HS-27A (cell line): ENCODE results near the gene WNT7B.
"Not testable (repeated sequence)": the region's sequence is repeated elsewhere in the genome, so short reads cannot be mapped to it uniquely, and the experiment has no call there.

Experiments used
- DNase-seq: peaks from one replicate; pipeline ENCODE4 v3.0.0-alpha.2; 2012; ENCODE audit warnings: low read depth, missing footprints

Gene WNT7B

DNA sequence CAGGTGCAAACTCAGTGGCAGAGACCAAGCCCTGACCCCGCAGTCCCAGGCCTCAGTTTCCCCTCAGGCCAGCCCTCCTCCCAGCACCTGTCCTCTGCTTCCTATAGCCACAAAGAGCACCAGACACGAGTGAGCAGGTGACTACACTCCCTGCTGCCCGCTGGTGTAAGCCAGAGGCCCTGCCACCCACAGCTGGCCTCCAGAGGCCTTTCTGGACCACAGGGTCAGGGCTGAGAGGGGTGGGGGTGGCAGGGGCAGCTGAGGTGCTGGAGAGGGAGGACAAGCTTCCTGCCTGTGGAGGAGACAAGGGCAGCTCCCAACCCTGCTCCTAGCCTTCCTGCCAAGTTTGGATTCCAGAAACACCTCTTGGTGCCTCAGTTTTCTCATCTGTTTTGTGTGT lies 31.3 kb upstream of the WNT7B start:
- DNase-seq: no peak

DNA sequence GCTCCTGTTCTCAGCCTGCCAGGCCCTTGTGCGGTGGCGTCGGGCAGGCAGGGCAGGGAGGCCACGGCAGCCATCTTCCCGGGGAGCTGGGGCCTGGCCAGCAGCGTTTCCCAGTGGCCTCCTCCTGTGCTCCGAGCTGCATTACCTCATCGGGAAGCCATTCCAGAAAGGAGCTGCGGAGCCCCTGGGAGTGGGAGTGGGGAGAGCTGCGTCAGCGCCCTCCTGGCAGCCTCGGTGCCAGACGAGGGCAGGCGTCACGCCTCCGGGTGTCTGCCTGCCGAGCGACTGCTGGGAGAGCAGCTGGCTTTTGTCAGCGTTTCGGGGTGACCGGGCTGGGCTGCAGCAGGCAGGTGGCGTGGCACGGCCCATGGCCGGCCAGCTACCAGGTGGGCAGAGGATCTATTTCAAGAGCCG lies 30.9 kb upstream of the WNT7B start:
- no peak for DNase-seq

DNA sequence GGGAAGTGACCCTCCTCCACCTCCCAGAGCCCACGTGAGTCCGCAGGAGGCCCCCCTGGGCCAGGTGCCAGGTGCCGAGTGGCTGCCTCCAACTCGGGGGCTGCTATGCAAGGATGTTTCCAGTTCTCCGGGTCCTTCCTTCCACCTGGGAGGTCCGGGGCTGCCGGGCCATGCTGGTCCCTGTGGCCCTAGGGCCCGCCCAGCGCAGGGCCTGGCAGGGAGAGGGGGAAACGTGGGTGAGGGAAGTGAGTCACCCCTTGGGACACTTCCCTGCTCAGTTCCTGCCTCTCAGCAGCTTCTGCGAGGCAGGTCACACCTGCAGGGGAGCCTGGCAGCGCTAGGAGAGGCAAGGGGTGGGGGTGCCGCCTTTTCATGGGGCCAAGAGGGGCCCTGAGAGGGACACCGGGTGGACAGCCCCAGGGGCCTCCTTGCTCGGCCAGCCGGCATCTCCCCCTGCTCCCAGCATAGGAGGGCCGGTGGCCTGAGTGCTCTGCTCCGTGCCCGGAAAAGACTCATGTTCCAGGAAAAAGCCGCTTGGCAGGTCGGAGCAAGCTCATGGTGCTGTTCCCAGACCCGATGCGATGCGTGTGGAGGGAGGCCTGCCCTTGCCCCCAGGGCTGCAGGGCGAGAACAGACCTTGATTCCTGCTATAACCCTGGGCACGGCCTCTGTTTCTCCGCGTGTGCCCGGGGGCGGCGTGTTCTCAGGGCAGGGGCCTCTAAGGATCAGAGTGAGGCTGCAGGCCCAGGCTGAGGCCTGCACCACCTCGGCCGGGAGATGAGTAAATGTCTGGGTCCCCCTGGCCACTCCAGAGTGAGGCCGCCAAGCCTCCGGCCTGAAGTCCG lies 30.3 kb upstream of the WNT7B start:
- no peak for DNase-seq

DNA sequence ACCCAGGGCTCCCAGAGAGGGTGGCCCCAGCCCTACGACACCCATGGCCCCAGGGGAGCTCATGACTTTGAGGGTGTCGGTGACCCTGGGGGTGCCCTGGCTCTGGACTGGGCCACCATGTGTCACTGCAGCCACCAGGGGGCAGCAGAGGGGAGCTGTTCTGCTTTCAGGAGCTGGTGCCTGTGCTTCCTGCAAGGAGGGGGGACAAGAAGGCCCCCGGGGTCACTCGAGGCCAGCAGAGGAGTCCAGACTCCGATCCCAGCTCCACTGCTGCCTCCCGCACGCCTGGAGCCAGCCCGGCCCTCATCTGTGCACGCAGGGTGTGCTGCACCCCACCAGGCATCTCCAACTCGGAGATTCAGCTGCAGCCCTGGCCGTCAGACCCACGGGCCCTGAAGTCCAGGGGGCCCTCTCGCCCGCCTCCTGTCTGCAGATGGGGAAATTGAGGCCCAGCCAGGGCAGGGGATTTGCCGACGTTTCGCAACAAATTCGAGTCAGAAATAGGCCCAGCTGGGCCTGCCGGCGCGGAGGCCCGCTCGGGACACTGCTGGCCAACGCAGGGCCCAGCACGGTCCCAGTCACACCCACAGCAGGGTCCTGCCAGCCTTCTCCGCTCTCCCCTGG lies 29.5 kb upstream of the WNT7B start:
- peak; percentile 63 for DNase-seq

DNA sequence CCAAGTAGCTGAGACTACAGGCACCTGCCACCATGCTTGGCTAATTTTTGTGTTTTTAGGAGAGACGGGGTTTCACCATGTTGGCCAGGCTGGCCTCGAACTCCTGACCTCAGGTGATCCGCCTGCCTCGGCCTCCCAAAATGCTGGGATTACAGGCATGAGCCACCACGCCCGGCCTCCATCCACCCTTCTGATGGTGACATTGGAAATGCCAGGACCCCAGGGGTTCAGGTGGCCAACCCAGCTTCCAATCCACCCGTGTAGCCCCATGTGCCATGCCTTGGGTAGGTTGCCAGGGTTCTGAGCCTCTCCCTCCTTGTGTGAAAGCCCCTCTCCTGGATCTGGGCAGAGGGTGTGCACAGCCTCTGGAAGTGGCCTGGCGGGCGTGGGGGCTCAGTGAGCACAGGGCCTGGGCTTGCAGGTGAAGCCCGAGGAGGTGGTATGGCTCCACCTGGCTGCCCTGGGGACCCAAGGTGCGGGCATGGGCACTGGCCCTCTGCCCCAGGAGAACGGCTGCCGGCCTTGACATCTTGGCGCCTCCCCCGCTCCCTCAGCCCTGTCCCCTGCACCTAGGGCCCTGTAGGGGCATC lies 28.2 kb upstream of the WNT7B start:
- not testable (repeated sequence) for DNase-seq

DNA sequence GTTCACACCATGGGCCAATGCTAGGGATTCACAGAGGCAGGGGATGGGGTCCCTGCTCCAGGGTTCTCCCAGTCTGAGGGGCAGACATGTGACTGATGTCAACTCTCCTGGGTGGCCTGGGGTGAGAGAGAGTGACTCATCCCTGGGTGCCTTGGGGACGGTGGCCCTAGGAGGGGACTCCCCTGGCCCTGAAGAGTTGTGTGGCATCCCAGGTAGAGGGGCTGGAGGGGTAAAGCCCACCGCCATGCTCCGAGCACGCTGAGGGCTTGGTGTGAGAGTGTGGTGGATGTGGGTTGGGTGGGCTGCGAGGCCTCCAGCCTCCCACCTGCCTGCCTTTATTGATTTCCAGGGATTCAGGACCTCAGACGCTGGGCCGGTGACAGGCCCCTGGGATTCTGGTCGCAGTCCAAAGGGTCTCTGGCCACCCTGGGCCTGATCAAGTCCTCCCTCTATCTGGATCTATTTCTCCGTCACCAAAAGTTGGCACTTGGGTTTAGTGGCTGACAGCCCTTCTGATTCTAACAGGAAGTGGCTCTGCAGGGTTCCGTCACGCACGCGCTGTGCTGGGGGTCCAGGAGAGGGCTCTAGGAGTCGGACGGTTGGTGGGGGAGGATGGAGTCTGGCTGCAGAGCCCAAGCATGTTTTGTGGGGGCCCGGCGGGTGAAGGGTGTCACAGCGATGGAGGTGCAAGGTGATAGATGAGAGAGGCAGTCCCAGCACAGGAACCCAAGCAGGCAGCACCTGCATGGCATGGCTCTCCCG lies 27.3 kb upstream of the WNT7B start:
- no peak for DNase-seq

DNA sequence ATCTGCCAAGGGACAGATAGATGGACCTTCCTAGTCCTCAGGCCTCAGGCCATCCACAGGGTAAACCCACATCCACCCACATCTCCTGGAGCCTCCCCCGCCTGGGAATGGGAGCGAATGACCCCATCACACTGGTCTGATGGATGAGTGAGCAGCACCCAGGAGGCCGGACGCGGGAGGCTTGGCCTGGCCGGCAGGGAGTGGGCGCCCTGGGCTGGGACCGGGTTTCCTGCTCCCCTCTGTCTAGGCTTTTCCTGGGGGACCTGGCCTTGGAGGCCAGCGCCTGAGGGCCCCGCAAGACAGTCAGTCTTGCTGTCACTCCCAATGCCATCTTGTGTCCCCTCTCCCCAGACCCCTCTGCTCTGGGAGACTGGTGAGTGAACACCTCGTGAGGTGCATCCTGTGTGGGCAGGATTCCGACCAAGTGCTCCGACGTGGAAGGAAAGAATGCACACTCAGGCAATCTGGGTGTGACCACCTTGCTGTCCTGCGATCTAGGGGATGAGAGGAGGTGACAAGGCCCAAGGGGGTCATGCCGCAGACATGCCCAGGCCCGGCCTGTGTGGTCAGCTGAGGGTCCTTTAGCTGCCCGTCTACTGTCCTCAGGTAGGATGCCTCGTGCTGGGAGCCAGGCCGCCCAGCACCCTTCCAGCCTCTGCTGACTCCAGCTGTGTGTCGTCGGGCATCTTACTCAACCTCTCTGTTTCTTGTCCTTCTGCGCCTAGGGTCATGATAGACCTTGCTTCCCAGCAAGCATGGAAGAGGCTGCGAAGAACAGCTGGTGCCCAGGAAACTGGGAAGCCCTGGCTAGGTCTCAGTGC lies 26.5 kb upstream of the WNT7B start:
- no peak for DNase-seq

DNA sequence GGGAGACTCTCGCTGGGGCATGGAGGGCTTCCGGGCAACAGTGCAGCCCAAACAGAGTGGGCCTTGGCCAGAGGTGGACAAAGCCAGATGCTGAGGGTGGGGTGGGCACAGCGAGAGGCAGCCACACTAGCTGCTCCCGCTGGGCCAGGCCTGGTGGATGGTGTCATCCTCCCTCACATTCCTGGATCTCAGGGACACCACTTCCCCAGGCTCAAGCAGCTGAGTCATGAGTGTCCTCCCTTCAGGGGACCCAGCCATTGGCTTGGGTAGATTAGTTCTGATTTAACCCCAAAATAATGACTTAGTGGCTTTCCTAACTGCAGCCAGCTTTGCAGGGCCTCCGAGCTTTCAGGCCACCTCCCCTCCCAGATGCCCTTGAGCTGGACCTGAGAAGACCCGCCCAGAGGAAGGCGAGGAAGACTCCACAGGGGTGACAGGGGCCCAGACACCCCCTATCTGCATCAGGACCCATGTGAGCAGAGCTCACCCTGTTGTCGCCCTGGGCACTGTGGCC lies 25.9 kb upstream of the WNT7B start:
- no peak for DNase-seq

DNA sequence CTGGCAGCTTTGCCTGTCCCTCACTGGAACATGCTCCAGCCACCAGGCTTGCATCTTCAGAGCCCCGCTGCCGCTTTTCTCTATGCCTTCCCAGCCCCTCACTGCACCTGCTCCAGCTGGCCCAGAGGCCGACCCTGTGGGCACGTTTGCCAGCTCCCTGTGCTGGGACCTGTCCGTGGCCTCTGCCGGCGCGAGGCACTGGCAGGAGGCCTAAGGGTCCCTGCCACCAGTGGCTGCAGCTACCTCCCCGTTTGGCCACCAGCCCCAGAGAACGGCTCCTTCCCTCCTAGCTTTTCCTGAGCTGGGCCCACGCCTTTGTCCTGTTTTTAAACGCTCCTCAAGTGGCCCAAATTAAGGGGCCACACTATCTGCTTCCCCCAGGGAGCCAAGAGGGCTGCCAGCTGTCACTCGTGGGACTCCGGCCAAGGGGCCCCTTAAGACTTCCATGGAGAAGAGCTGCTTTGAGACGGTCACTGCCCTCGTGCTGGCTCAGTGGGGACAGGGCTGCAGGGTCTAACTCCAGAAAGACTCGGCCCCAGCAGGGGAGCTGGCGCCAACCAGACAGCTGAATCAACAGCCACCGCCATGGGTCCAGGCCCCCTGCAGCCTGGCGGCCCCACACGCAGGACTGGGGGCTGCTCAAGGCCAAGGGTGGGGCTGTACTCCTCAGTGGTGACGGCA lies 24.6 kb upstream of the WNT7B start:
- no peak for DNase-seq

DNA sequence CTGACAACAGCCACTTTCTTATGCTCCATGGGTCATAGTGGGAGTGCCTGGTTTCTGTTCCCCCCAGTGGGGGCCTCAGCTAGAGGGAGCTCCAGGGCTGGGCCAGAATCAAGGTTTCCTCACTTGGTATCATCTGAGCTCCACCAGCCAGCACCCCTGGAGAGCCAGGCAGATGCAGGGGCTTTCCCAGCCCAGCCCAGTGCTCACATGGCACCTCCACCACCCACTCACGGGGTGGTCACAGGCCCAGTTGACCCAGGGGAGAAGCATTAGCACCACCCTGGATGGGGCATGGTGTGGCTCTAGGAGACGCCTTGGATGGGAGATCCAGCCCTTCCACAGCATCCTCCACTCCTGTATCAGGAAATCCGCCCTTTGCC lies 24.1 kb upstream of the WNT7B start:
- DNase-seq: no peak

DNA sequence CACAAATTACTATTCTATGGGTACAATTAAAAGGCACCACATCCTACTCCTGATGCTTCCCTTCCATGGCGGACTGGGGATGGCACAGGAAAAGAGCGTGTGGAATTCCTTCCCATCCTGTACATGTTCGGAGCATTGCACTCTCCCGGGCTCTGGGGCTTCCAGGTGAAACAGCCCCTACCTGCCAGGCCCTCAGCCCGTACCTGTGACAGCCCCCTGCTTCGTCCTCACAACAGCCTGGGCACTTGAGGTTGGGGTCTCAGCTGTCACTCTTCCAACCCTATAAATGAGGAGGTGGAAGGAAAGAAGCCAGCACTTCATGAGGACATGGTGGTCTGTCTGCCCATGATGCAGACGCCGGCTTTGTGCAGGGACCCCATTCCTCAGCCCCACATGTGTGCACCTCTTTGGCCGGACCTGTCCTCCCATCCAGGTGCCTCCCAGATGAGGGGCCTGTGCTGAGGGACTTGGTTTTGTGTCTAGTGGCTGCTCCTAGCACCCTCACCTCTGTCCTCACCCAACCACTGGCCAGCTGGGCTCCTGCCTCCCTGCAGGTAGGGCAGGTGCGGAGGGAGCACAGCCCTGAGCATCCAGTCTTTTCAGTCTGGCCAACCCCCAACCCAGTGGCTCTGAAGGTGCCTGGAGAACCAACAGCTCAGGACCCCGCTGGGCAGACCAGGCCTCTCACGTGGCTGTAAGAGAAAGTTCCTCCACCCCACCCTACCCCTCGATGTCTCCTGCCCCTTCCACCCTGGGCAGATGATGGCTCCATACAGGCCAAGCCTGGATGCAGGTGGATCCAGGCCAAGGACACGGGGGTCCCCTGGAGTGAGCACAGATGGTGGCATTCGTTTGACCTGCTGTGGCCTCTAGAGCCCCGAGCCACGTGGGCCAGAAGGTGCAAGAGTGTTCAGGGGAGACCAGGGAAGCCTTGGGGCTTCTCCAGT lies 23.4 kb upstream of the WNT7B start:
- DNase-seq: no peak

DNA sequence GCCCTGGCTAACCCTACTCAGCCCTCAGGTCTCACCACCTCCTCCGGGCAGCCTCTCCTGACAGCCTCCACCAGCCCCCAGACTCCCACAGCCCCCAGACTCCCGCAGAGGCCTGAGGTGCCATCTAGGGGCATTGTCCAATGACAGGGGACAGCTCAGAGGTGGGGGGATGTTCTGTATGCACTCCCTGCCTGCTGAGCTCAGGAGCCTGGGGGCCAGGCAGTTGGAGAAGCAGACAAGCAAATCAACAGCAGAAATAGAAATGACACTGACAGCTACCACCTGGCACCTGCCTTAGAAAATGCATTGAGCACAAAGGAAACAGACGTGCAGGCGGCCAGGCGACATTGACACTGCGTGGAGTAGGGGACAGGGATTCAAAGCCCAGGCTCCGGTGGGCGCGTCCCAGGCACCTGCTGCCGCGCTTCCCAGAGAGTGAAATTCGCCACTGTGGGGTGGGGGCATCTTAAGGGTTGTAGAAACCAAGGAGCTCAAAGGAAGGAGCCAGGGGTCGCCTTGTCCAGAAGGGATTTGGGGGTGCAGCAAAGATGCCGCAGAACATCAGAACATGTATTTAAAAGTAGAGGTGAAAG lies 22.5 kb upstream of the WNT7B start:
- DNase-seq: no peak

DNA sequence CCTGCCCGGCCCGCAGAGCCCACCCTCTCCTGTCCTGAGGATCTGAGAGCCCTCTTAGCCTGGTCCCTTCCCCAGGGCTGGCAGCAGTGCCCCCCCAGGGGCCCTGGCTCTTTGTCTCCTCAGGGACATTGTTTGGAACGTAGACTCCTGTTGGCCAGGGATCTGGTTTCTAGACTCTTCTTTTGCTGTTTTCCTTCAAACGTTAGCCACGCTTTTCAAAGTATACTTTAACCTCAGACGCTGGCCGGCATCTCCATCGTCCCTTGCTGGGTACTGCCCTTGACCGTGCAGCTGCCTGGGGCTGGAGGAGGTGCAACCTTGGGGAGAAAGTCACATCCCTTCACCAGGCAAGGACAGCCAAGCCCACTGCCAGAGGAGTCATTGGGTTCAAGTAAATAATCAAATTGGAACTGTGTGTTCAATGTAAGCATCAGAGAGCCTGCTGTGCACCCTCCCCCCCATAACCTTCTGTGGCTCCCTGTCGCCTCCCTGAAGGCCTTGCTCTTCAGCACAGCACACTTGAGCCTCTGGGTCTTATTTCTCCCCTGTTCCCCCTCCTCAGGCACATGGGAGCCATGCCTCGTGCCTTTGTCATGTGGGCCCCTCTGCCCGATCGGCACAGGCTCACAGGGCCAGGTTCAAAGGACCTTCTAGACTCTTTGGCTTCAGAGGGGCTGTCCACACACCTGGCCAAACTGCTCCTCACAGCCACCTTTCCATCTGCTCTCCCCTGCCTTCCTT lies 21.8 kb upstream of the WNT7B start:
- DNase-seq: no peak

DNA sequence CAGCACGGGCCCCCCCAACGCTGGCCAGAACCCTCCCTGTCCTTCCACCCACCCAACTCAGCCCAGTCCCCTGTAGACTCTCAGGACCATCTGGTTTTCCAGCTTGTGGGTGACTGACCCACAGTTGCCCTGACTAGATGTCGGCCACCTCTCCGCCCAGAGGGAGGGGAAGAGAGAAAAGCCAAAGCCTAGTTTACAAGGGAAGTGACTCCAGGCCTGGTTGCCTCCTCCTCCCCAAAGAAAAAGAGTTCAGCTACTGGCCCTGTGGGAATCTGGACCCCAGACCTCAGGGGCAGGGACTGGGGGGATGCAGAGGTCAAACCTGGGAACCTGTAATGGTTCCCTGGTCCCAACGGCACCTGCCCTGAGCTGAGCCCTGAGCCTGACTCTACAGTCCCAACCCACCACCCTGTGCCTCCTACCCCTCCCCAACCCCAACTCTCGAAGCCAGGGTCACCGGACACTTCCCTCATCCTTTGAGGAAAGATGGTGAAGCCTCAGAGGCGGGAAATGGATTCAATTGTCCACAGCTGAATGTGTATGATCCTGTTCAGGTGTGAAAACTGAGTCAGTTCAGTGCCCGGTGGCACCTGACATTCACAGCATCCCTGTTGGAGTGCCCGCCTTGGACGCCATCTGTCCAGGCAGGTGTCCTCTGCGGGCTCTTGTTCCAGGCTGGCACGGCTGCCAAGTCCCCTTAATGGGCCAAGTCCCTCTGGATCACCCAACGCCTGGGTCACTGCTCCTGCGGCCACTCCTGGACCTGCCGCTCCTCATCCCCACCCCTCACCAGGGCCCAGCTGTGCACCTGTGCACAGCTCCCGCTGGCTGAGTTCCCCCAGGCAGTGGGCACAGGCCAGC lies 21.0 kb upstream of the WNT7B start:
- DNase-seq: no peak

DNA sequence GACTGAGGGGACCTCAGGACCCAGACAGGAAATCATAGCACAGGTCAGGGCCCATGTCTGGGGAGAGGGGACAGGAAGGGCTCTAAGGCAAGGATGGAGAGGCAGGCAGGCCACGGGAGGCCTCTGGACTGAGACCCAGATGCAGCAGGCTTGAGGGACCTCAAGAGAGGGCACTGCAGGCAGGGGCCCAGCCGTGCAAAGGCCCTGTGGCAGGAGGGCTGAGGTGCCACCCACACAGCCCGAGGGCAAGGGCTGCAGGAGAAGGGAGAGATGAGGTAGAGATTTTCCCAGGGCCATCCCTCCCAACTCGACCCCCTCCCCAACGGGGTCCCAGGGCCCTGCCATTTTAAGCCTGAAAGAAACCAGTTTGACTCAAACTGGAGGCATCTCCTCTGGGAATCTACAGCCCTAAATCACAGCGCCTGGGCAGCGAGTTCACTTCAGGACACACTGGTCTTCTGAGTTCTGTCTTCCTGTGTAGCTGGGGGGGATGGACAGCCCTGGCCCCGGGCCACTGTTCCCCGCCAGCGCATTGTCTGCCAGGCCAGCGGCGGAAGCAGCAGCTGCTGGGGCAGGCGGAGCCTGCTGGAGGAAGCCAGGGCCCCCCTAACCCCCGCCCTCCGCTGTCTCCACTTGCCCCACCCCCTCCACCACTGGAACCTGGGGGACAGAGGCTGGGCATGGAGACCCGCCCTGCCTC lies 20.3 kb upstream of the WNT7B start:
- peak; percentile 63 for DNase-seq

DNA sequence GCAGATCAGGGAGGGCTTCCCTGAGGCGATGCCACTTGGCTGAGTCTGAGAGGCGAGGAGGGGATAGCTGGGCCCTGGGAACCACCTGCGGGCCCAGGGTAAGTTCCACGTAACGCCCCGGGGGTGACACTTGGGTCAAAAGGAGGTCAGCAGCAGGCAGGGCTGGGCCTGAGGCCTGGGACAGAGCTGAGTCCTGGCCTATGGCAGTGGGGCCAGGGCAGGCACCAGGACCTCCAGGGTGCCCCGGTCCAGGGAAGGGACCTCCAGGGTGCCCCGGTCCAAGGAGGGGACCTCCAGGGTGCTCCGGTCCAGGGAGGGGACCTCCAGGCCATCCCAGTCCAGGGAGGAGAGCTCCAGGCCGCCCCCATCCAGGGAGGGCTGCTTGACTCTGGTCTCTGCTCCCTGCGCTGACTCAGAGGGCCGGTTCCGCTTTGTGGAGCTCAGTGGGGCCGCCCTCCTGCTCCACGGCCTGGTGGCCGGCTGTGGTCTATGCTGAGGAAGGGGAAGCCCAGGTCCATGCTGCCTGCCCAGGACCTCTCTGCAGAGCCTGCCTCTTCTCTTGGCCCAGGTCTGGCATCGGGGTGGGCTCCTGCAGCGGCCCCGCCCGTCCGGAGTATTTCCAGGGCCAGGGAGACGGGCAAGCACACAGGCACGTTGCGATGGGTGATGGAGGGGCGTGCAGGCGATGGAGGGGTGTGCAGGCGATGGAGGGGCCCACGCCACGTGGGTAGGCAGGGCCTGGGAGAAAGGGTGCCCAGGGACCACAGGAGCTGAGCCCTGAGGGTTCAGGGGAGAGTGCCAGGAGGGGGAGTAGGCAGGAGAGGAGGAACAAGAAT lies 19.5 kb upstream of the WNT7B start:
- DNase-seq: no peak
